Measurements from ENCODE around the gene DNM1L.

DNM1L gene

GRCh38 chr12:32679091-32679919 lies at the start of gene DNM1L:
DNM1L (plus strand) TSS chr12:32679301; CDS start chr12:32679364, 63 bp downstream.
- peak; percentile 98 for DNase-seq

DNA sequence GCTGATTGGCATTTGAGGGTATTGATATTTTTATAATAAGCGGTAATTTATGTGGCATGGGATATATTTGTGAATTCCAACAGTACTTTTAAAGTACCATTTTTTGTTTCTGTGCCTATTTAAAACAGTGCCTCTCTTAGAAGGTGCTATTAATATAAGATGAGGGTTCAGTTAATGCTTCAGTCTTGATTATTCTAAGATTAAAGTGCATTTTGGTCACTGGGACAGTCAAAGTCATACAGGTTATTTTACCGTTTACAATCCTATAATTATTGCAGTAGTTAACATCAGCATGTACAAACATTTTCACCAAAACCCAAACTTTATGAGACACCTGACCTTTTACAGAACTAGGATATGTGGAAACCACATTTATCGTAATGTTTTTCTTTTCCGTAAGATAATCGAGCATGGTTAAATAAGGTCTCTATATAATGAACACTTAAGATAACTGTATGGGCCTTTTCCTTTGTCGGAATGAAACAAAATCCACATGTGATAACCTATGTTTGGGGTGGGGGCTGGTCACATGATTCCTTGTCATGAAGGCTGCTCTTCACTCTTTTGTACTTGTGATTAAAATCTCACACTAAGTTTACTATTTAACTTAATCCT lies 37.7 kb upstream of the DNM1L start:
- no peak for DNase-seq

DNA sequence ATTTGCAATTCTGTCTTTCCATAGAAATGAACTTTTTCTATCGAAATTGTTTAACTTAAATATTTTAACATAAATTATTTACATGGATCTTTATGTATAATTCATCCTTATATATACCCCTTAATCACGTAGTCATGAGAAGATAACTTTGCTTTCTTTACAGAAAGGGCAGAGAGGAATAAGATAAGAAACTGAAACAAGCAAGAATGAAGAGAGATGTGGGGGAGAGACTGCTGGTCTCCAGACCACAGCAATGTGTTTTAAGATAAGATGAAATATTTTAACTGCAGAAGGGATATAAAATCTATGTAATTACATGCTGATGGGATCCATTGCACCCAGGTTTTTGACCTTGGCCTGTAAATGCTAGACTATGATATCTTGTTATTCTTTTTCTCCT lies 34.7 kb upstream of the DNM1L start:
- no peak for DNase-seq

- no peak for DNase-seq
Measured at GRCh38 chr12:32647275-32647674, 31.8 kb upstream of the DNM1L start.

DNA sequence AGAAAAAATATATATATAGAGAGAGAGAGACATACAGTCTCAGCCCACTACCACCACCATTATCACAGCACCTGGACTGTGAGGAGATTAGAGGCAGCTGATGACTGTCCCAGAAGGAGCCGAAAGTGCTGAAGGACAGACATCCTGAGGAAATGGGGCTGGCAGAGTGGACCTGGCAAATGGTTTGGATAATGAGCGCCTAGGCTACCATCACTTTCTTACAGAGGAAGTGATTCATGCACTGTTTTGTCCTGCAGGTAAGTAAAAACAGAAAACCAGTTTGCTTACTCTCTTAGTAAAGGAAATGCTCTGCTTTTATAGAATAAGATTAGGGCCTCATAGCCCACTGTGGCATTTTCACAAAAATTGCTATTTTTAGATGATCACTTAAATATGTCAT lies 28.6 kb upstream of the DNM1L start:
- no peak for DNase-seq

- DNase-seq = no peak
Measured at GRCh38 chr12:32651151-32651955, 27.7 kb upstream of the DNM1L start.

DNA sequence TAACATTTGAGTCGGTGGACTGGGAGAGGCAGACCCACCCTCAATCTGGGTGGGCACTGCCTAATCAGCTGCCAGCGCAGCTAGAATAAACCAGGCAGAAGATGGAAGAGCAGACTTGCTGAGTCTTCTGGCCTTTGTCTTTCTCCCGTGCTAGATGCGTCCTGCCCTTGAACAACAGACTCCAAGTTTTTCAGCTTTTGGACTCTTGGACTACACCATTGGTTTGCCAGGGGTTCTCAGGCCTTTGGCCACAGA lies 27.2 kb upstream of the DNM1L start:
- no peak for DNase-seq

GRCh38 chr12:32659908-32660440 lies 19.1 kb upstream of the DNM1L start:
- DNase-seq = no peak

GRCh38 chr12:32661706-32662105 lies 17.4 kb upstream of the DNM1L start:
- no peak for DNase-seq

DNA sequence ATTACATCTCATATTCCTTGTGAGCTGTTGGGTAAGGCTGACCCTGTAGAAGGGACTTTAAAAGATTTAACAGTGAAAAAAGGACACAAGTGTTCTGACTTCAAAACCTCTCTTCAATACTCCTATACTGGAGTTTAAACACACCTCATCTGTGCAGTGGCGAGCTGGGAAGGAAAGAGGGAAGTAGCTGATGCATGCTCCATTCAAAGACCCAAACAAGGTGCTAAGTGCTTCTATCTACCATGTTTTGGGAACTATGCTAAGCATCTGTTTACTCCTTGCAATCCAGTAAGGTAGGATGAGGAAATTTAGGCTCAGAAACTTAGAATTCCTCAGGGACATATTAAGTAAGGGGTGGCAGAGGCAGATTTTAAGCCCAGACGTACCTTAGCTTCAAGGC lies 16.4 kb upstream of the DNM1L start:
- DNase-seq = no peak

DNA sequence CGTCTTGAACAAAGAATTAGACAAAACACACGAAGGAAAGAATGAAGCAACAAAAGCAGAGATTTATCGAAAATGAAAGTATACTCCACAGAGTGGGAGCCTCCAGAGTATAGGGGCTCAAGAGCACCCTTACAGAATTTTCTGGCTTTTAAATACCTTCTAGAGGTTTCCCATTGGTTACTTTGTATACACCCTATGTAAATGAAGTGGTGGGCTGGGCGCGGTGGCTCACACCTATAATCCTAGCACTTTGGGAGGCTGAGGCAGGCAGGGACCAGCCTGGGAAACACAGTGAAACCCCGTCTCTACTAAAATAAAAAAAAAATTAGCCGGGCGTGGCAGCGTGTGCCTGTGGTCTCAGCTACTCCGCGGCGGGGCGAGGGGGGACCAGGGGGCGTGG lies 13.1 kb upstream of the DNM1L start:
- no peak for DNase-seq

GRCh38 chr12:32669584-32669983 lies 9.5 kb upstream of the DNM1L start:
- no peak for DNase-seq

GRCh38 chr12:32671930-32672780 lies 6.9 kb upstream of the DNM1L start:
- no peak for DNase-seq

GRCh38 chr12:32679920-32680237 lies 778 bp downstream of the DNM1L start:
- no peak for DNase-seq

- DNase-seq = no peak
Measured at GRCh38 chr12:32680787-32681186, 1.7 kb downstream of the DNM1L start.

- no peak for DNase-seq
Measured at GRCh38 chr12:32681272-32681671, 2.2 kb downstream of the DNM1L start.

GRCh38 chr12:32686340-32686739 lies 7.2 kb downstream of the DNM1L start:
- DNase-seq = no peak

DNA sequence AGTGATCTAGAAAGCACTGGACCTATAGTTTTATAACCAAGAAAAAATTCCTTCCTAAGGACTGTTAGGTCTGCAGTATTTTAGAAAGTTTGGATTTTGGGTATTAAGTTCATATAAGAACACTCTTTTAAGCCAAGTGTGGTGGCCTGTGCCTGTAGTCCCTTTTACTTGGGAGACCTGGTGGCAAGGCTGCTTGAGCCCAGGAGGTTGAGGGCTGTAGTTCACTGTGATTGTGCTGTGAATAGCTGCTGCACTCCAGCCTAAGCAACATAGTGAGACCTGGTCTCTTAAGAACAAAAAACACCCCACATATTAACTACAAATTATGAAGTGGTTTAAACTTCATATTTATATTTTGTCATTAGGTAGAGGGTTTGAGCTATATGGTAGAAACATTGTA lies 9.7 kb downstream of the DNM1L start:
- no peak for DNase-seq

DNA sequence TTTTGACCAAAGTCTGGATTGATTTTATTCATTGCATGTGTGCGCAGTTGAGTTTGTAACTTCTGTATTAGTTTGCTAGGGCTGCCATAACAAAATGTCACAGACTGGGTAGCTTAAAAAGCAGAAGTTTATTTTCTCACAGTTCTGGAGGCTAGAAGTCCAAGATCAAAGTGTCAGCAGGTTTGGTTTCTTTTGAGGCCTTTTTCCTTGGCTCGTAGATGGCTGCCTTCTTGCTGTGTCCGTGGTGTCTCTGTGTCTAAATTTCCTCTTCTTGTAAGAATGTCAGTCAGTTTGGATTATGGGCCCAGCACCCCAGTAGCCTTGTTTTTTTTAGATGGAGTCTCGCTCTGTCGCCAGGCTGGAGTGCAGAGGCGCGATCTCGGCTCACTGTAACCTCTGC lies 11.8 kb downstream of the DNM1L start:
- DNase-seq = no peak

- no peak for DNase-seq
Measured at GRCh38 chr12:32692358-32692757, 13.3 kb downstream of the DNM1L start.

GRCh38 chr12:32693036-32693435 lies 13.9 kb downstream of the DNM1L start:
- DNase-seq = no peak

- DNase-seq = no peak
Measured at GRCh38 chr12:32695787-32696186, 16.7 kb downstream of the DNM1L start.

- DNase-seq = no peak
Measured at GRCh38 chr12:32697445-32697844, 18.3 kb downstream of the DNM1L start.
